Esophagus muscularis mucosa (tissue), 4 donors: Measurements from ENCODE around the gene PTTG1IP. TPM values are rescaled to one million over a fixed set of nuclear protein-coding genes. Genes with fewer than 3 reads are reported as not detected.

Experiments used
- DNase-seq: peaks from one replicate; pipeline ENCODE4 v3.0.0-alpha.2; 2017; ENCODE audit errors: extremely low spot score
- H3K27ac ChIP-seq, 4 donors: fragments of 200-600 bp; sonication (generic); replicated peaks in 1 of 4; 1 replicate in 3 of 4; 2 replicates in 1 of 4; pipeline ENCODE4 v1.5.1; 2016 to 2019; ENCODE audit warnings: mild to moderate bottlenecking in 1 of 4
- H3K27me3 ChIP-seq, 4 donors: fragments of 200-600 bp; sonication (generic); one replicate each; pipeline versions ENCODE4 v1.5.1 to v1.6.0; 2016 to 2019
- H3K36me3 ChIP-seq, 4 donors: fragments of 200-600 bp; sonication (generic); one replicate each; pipeline ENCODE4 v1.5.1; 2016 to 2019
- H3K4me1 ChIP-seq, 4 donors: fragments of 200-600 bp; sonication (generic); one replicate each; pipeline ENCODE4 v1.5.1; 2016 to 2019
- H3K4me3 ChIP-seq, 4 donors: fragments of 200-600 bp; sonication (generic); 1 replicate in 2 of 4; 2 replicates in 2 of 4; pipeline ENCODE4 v1.5.1; 2016 to 2019; ENCODE audit warnings: mild to moderate bottlenecking in 4 of 4, moderate library complexity in 1 of 4
- H3K9me3 ChIP-seq, 4 donors: fragments of 200-600 bp; sonication (generic); 1 replicate in 3 of 4; 2 replicates in 1 of 4; pipeline ENCODE4 v1.5.1; 2016 to 2019
- CTCF ChIP-seq, 3 experiments: fragments of 200-600 bp in 2 of 3; fragments of 450-650 bp in 1 of 3; sonication (generic) in 2 of 3; IDR thresholded peaks; one replicate each; pipeline ENCODE4 v1.5.1; 2017 to 2019; ENCODE audit warnings: antibody characterized with exemption in 3 of 3, mild to moderate bottlenecking in 2 of 3, moderate library complexity in 1 of 3
- EP300 ChIP-seq: sonication (generic); formaldehyde crosslinking; IDR thresholded peaks from one replicate; pipeline ENCODE4 v1.6.1; 2017; ENCODE audit warnings: antibody characterized with exemption
- POLR2A ChIP-seq: fragments of 450-650 bp; IDR thresholded peaks from one replicate; pipeline ENCODE4 v1.6.1; 2017; ENCODE audit warnings: antibody characterized with exemption, moderate library complexity, mild to moderate bottlenecking, low read depth
- POLR2AphosphoS5 ChIP-seq, 2 donors: sonication (generic); formaldehyde crosslinking; IDR thresholded peaks; one replicate each; pipeline ENCODE4 v1.6.1; 2017; ENCODE audit warnings: antibody characterized with exemption in 2 of 2
- WGBS: methylation state at CpG from one replicate; pipeline ENCODE4 v1.1.5; 2018; 5-methylcytosine and 5-hydroxymethylcytosine counted together
- intact Hi-C: fragments of 100-400 bp; cut with DNase I; formaldehyde crosslinking; loops from one replicate; pipeline ENCODE4 v1.15.1; 2023
- total RNA-seq, 4 donors: library from RNA; depleted of rRNA; stranded (reverse); fragments of >200 nt; gene quantifications; one replicate each; pipeline versions ENCODE4 v1.1.0 to v1.2.1, GENCODE V29; 2016

The PTTG1IP gene
- total RNA-seq, 4 donors from 2014 or later: 222 to 382 (median 302) TPM

GRCh38 chr21:44829507-44830092, 43.9 kb downstream of the PTTG1IP start:
- no peak for DNase-seq
- intact Hi-C loops: no loop called here
- no peak overlapping the region for H3K27ac ChIP-seq
- peaks cover 0 to 21% (median 16%) of the 10 kb centered on the region in 4 donors for H3K9me3 ChIP-seq
- no peak overlapping the region for H3K4me3 ChIP-seq
- TF ChIP-seq POLR2A (no peak), POLR2AphosphoS5 (IDR thresholded peaks at IDR 0.05) (no peak), EP300 (no peak), CTCF (IDR thresholded peaks at IDR 0.05) (no peak)
- 67% methylated on average over 2 of the region's 2 CpGs for WGBS
- H3K27me3 ChIP-seq: no peaks in the 10 kb centered on the region
- H3K36me3 ChIP-seq: no peaks in the 10 kb centered on the region
- no peaks in the 10 kb centered on the region for H3K4me1 ChIP-seq

GRCh38 chr21:44828362-44829056, 45.0 kb downstream of the PTTG1IP start:
- Histone ChIP-seq H3K4me3 (no peak overlapping the region), H3K9me3 (peaks cover 0 to 21% (median 16%) of the 10 kb centered on the region in 4 donors), H3K36me3 (no peaks in the 10 kb centered on the region), H3K27me3 (no peaks in the 10 kb centered on the region), H3K4me1 (no peaks in the 10 kb centered on the region), H3K27ac (no peak overlapping the region)
- no peak for TF ChIP-seq EP300
- no peak for TF ChIP-seq POLR2AphosphoS5 (IDR thresholded peaks at IDR 0.05)
- no peak for TF ChIP-seq CTCF (IDR thresholded peaks at IDR 0.05)
- DNase-seq: no peak
- 85% methylated on average over 4 of the region's 4 CpGs for WGBS
- intact Hi-C loops: no loop called here

GRCh38 chr21:44823179-44823660, 50.3 kb downstream of the PTTG1IP start:
- Histone ChIP-seq H3K4me3 (no peak overlapping the region), H3K9me3 (peaks cover 0 to 50% (median 27%) of the 10 kb centered on the region in 4 donors), H3K36me3 (no peaks in the 10 kb centered on the region), H3K27me3 (no peaks in the 10 kb centered on the region), H3K4me1 (peaks cover 5 to 8% (median 7%) of the 10 kb centered on the region in 4 donors), H3K27ac (no peak overlapping the region)
- DNase-seq: no peak
- 85% methylated on average over 1 of the region's 1 CpG for WGBS
- no peak for TF ChIP-seq EP300
- no peak for TF ChIP-seq POLR2A
- no peak for TF ChIP-seq POLR2AphosphoS5 (IDR thresholded peaks at IDR 0.05)
- TF ChIP-seq CTCF (IDR thresholded peaks at IDR 0.05): no peak
- intact Hi-C loops: no loop called here

- no peaks in the 10 kb centered on the region for H3K36me3 ChIP-seq
- H3K27me3 ChIP-seq: no peaks in the 10 kb centered on the region
- TF ChIP-seq POLR2A (no peak), CTCF (IDR thresholded peaks at IDR 0.05) (no peak), EP300 (no peak), POLR2AphosphoS5 (IDR thresholded peaks at IDR 0.05) (no peak)
- H3K4me3 ChIP-seq: no peak overlapping the region
- 73% methylated on average over 5 of the region's 5 CpGs for WGBS
- intact Hi-C loops: no loop called here
- H3K27ac ChIP-seq: no peak overlapping the region
- no peak for DNase-seq
- H3K4me1 ChIP-seq: peaks cover 5 to 8% (median 7%) of the 10 kb centered on the region in 4 donors
- peaks cover 0 to 45% (median 23%) of the 10 kb centered on the region in 4 donors for H3K9me3 ChIP-seq
These were observed 50.9 kb downstream of the PTTG1IP start for GRCh38 chr21:44822484-44823178.
